NCI-H146 treated with DMSO at 0.1 percent for 48 hours (cell line): ENCODE data around the gene CCDC87.
"Not testable (repeated sequence)": the region's sequence is repeated elsewhere in the genome, so short reads cannot be mapped to it uniquely, and the experiment has no call there.

ENCODE experiments used
- DNase-seq: peaks from one replicate; lab custom pipeline; 2025; ENCODE audit not compliant: unreplicated experiment; lab: John Stamatoyannopoulos, UW

The CCDC87 gene

GRCh38 chr11:66556086-66556485 is 36.8 kb downstream of the CCDC87 start:
- DNase-seq, result no peak

- no peak for DNase-seq
Observed at GRCh38 chr11:66555416-66555815, 37.4 kb downstream of the CCDC87 start.

- DNase-seq, result no peak
Observed at GRCh38 chr11:66554602-66555001, 38.3 kb downstream of the CCDC87 start.

- DNase-seq, result no peak
Observed at GRCh38 chr11:66550887-66551286, 42.0 kb downstream of the CCDC87 start.

GRCh38 chr11:66549696-66550095 is 43.2 kb downstream of the CCDC87 start:
- no peak for DNase-seq

- DNase-seq, result no peak
Observed at GRCh38 chr11:66548774-66549630, 43.9 kb downstream of the CCDC87 start.

GRCh38 chr11:66548041-66548440 is 44.8 kb downstream of the CCDC87 start:
- DNase-seq, result no peak

GRCh38 chr11:66547662-66548009 is 45.2 kb downstream of the CCDC87 start:
- DNase-seq, result no peak

- no peak for DNase-seq
Observed at GRCh38 chr11:66546966-66547661, 45.7 kb downstream of the CCDC87 start.

- no peak for DNase-seq
Observed at GRCh38 chr11:66546368-66546965, 46.4 kb downstream of the CCDC87 start, which contains the start of gene ACTN3. ACTN3 (plus strand) TSS chr11:66546903; CDS start chr11:66546938, 35 bp downstream.

- DNase-seq, result peak; percentile 87
Observed at GRCh38 chr11:66545701-66546367, 47.0 kb downstream of the CCDC87 start, which contains the start of gene ZDHHC24. ZDHHC24 (minus strand) TSS chr11:66546048; CDS start chr11:66546003, 45 bp downstream.

GRCh38 chr11:66544952-66545351 is 47.9 kb downstream of the CCDC87 start:
- DNase-seq, result not testable (repeated sequence)

- DNase-seq, result no peak
Observed at GRCh38 chr11:66543263-66544107, 49.4 kb downstream of the CCDC87 start.

- DNase-seq, result no peak
Observed at GRCh38 chr11:66542362-66542761, 50.5 kb downstream of the CCDC87 start.

GRCh38 chr11:66541892-66542291 is 51.0 kb downstream of the CCDC87 start:
- DNase-seq, result no peak

GRCh38 chr11:66540598-66540997 is 52.3 kb downstream of the CCDC87 start:
- DNase-seq, result not testable (repeated sequence)
